IMR-90 (cell line): Measurements from ENCODE around the gene GH1. TPM values are rescaled to one million over a fixed set of nuclear protein-coding genes. Genes with fewer than 3 reads are reported as not detected.

Source experiments
- ATAC-seq: fragments of 200-7000 bp; cut with Tn5 transposase; 2 replicates; pipeline ENCODE4 v1.9.1; 2020; ENCODE audit warnings: low read depth, mild to moderate bottlenecking, moderate library complexity
- BruUV-seq: library from RNA; stranded (reverse); fragments of 400-500 nt; replicated peaks from 2 replicates; lab custom pipeline; 2021; lab: Mats Ljungman, UMichigan
- CTCF ChIA-PET: fragments of 300-600 bp; formaldehyde crosslinking; extraction: SDS; loops from one replicate; lab custom pipeline; 2021; ENCODE audit warnings: antibody characterized with exemption; lab: Yijun Ruan, JAX
- POLR2A ChIA-PET: fragments of 300-600 bp; sonication (Branson Sonifier 250); formaldehyde crosslinking; loops from one replicate; lab custom pipeline; 2022; ENCODE audit warnings: antibody characterized with exemption; ENCODE audit not compliant: unreplicated experiment; lab: Charles Lee
- DNase-seq: peaks from one replicate; pipeline ENCODE4 v3.0.0; 2013
- H2AFZ ChIP-seq: replicated peaks from 2 replicates; pipeline ENCODE3; 2013; ENCODE audit warnings: low read length, mild to moderate bottlenecking; ENCODE audit not compliant: poor library complexity
- H2AK5ac ChIP-seq: 2 replicates; pipeline ENCODE4 v1.6.1; 2013; ENCODE audit warnings: low read depth, low read length, inconsistent platforms
- H2AK9ac ChIP-seq: replicated peaks from 2 replicates; pipeline ENCODE3; 2013; ENCODE audit warnings: mild to moderate bottlenecking, low read depth, low read length, moderate library complexity; ENCODE audit not compliant: poor library complexity
- H2BK120ac ChIP-seq: 2 replicates; pipeline ENCODE4 v1.6.1; 2013; ENCODE audit warnings: low read depth, low read length, inconsistent platforms
- H2BK15ac ChIP-seq: 3 replicates; pipeline ENCODE4 v1.6.1; 2013; ENCODE audit warnings: low read depth, low read length, inconsistent platforms
- H2BK20ac ChIP-seq: 2 replicates; pipeline ENCODE4 v1.6.1; 2013; ENCODE audit warnings: low read depth, mild to moderate bottlenecking, inconsistent platforms, low read length, moderate library complexity
- H2BK5ac ChIP-seq: 2 replicates; pipeline ENCODE4 v1.6.1; 2013; ENCODE audit warnings: mild to moderate bottlenecking, low read depth, low read length, inconsistent platforms; ENCODE audit not compliant: poor library complexity, severe bottlenecking
- H3K14ac ChIP-seq: replicated peaks from 2 replicates; pipeline ENCODE4 v1.6.1; 2013; ENCODE audit warnings: low read depth, low read length, inconsistent platforms
- H3K18ac ChIP-seq: 2 replicates; pipeline ENCODE4 v1.6.1; 2013; ENCODE audit warnings: low read depth, low read length, control low read depth
- H3K23ac ChIP-seq: 2 replicates; pipeline ENCODE4 v1.6.1; 2013; ENCODE audit warnings: low read depth, low read length, inconsistent platforms
- H3K27ac ChIP-seq: 2 replicates; pipeline ENCODE4 v1.5.1; 2013; ENCODE audit warnings: mild to moderate bottlenecking, control low read depth, low read length; ENCODE audit not compliant: insufficient read depth
- H3K27me3 ChIP-seq: 2 replicates; pipeline ENCODE4 v1.6.1; 2013; ENCODE audit warnings: low read length; ENCODE audit not compliant: control insufficient read depth, insufficient read depth
- H3K36me3 ChIP-seq: 2 replicates; pipeline ENCODE4 v1.6.1; 2013; ENCODE audit warnings: low read length, mixed read lengths; ENCODE audit not compliant: control insufficient read depth, insufficient read depth
- H3K4ac ChIP-seq: 2 replicates; pipeline ENCODE4 v1.6.1; 2013; ENCODE audit warnings: low read depth, low read length, inconsistent platforms
- H3K4me1 ChIP-seq: 2 replicates; pipeline ENCODE4 v1.6.1; 2013; ENCODE audit warnings: low read length, mixed read lengths; ENCODE audit not compliant: control insufficient read depth, insufficient read depth
- H3K4me2 ChIP-seq: 2 replicates; pipeline ENCODE4 v1.6.1; 2013; ENCODE audit warnings: low read depth, mild to moderate bottlenecking, control low read depth, low read length, moderate library complexity
- H3K4me3 ChIP-seq: 2 replicates; pipeline ENCODE4 v1.5.1; 2013; ENCODE audit warnings: low read depth, mild to moderate bottlenecking, control low read depth, low read length, moderate library complexity; ENCODE audit not compliant: insufficient read depth
- H3K56ac ChIP-seq: 2 replicates; pipeline ENCODE4 v1.6.1; 2013; ENCODE audit warnings: low read length, inconsistent platforms; ENCODE audit not compliant: insufficient read depth; ENCODE audit errors: extremely low read depth
- H3K79me1 ChIP-seq, 2 experiments: 2 replicates each; pipeline ENCODE4 v1.6.1; 2013; ENCODE audit warnings: low read length in 2 of 2, inconsistent platforms in 1 of 2, low read depth in 1 of 2
- H3K9ac ChIP-seq: 2 replicates; pipeline ENCODE4 v1.6.1; 2013; ENCODE audit warnings: low read depth, low read length, control low read depth
- H3K9me1 ChIP-seq: 2 replicates; pipeline ENCODE4 v1.6.1; 2013; ENCODE audit warnings: low read length, inconsistent platforms; ENCODE audit not compliant: insufficient read depth
- H3K9me3 ChIP-seq: 2 replicates; pipeline ENCODE4 v1.6.1; 2013; ENCODE audit warnings: low read length; ENCODE audit not compliant: control insufficient read depth, insufficient read depth
- H4K20me1 ChIP-seq: 2 replicates; pipeline ENCODE4 v1.6.1; 2013; ENCODE audit warnings: low read length, inconsistent platforms; ENCODE audit not compliant: insufficient read depth
- H4K5ac ChIP-seq: 2 replicates; pipeline ENCODE4 v1.6.1; 2013; ENCODE audit warnings: mild to moderate bottlenecking, low read depth, low read length, control low read depth
- H4K8ac ChIP-seq, 2 experiments: 2 replicates each; pipeline ENCODE4 v1.6.1; 2013; ENCODE audit warnings: low read depth in 2 of 2, low read length in 2 of 2, control low read depth in 1 of 2, inconsistent platforms in 1 of 2
- H4K91ac ChIP-seq: 2 replicates; pipeline ENCODE4 v1.6.1; 2013; ENCODE audit warnings: low read depth, low read length, inconsistent platforms; ENCODE audit not compliant: insufficient read depth
- CEBPB ChIP-seq: IDR thresholded peaks from 2 replicates; pipeline ENCODE4 v1.6.1; 2012; ENCODE audit warnings: low read depth, low read length, improper control_type of control experiment
- MAZ ChIP-seq: IDR thresholded peaks from 2 replicates; pipeline ENCODE4 v1.6.1; 2012; ENCODE audit warnings: low read depth, mild to moderate bottlenecking, low read length, improper control_type of control experiment, moderate library complexity, borderline replicate concordance
- NFE2L2 ChIP-seq: fragments of 150-350 bp; IDR thresholded peaks from 2 replicates; pipeline ENCODE4 v1.6.1; 2016; ENCODE audit warnings: low read depth, mild to moderate bottlenecking, low read length
- POLR2A ChIP-seq: IDR thresholded peaks from 2 replicates; pipeline ENCODE4 v1.6.1; 2012; ENCODE audit warnings: mild to moderate bottlenecking, low read depth, low read length
- RCOR1 ChIP-seq: IDR thresholded peaks from 2 replicates; pipeline ENCODE4 v1.6.1; 2012; ENCODE audit warnings: mild to moderate bottlenecking, low read length, improper control_type of control experiment; ENCODE audit not compliant: insufficient replicate concordance
- SMC3 ChIP-seq: fragments of 150-350 bp; IDR thresholded peaks from 2 replicates; pipeline ENCODE4 v1.6.1; 2016; ENCODE audit warnings: low read depth, mild to moderate bottlenecking, antibody characterized with exemption, low read length, moderate library complexity
- WGBS, 2 experiments: methylation state at CpG; one replicate each; pipeline versions ENCODE4 v1.1.5 to v1.1.7; 2013; ENCODE audit warnings: missing lambda C conversion rate in 2 of 2; ENCODE audit not compliant: insufficient read length in 1 of 2; ENCODE audit errors: extremely low coverage in 2 of 2; 5-methylcytosine and 5-hydroxymethylcytosine counted together
- dilution Hi-C: fragments of 300-500 bp; cut with HindIII; formaldehyde crosslinking; loops from one replicate; pipeline ENCODE4 v1.14.3; 2018; ENCODE audit warnings: low sequenced_read_pairs; ENCODE audit not compliant: unreplicated experiment
- in situ Hi-C: fragments of 300-500 bp; cut with MboI; formaldehyde crosslinking; loops from 3 replicates; pipeline ENCODE4 v1.14.3; 2019; ENCODE audit warnings: low sequenced_read_pairs, inconsistent platforms, mixed read lengths
- intact Hi-C: fragments of 100-400 bp; cut with micrococcal nuclease; formaldehyde crosslinking; loops from 2 replicates; pipeline ENCODE4 v1.10.0; 2022
- polyA plus RNA-seq, 3 experiments: library from polyadenylated mRNA; depleted of rRNA; stranded (reverse); fragments of >200 nt; gene quantifications; 2 replicates each; pipeline ENCODE4 v1.2.3, GENCODE V29; 2012; ENCODE audit warnings: low replicate concordance in 1 of 3
- total RNA-seq: library from RNA; depleted of rRNA; stranded (reverse); fragments of >200 nt; gene quantifications from 2 replicates; pipeline ENCODE4 v1.2.3, GENCODE V29; 2012

The GH1 gene
- total and polyA plus RNA-seq, 2 of the 4 experiments (the other 2 are of a cell fraction): not detected

- H2AK5ac ChIP-seq: no peak overlapping the region
- H3K14ac ChIP-seq: no peak overlapping the region
- no peaks in the 10 kb centered on the region for H3K79me1 ChIP-seq
- H3K4me1 ChIP-seq: no peaks in the 10 kb centered on the region
- H4K20me1 ChIP-seq: no peaks in the 10 kb centered on the region
- H2AK9ac ChIP-seq: no peak overlapping the region
- no peak overlapping the region for H4K8ac ChIP-seq
- no peak overlapping the region for H3K4ac ChIP-seq
- H3K9me3 ChIP-seq: no peaks in the 10 kb centered on the region; the same call in 1 of the 2 replicates
- TF ChIP-seq POLR2A (no peak), MAZ (no peak), SMC3 (no peak), NFE2L2 (no peak), CEBPB (no peak), RCOR1 (no peak)
- H3K18ac ChIP-seq: no peak overlapping the region
- dilution Hi-C loops: no loop called here
- peaks cover 14% of the 10 kb centered on the region for H3K27me3 ChIP-seq
- no peak overlapping the region for H3K4me3 ChIP-seq
- H2BK15ac ChIP-seq: no peak overlapping the region
- H3K36me3 ChIP-seq: no peaks in the 10 kb centered on the region
- DNase-seq (no peak), ATAC-seq (no peak)
- no TSS peak for BruUV-seq
- no peak overlapping the region for H3K56ac ChIP-seq
- no peak overlapping the region for H4K91ac ChIP-seq
- no peak overlapping the region for H2BK120ac ChIP-seq
- intact Hi-C loops: no loop called here
- no peaks in the 10 kb centered on the region for H3K9me1 ChIP-seq
- 90% methylated on average over 2 of the region's 14 CpGs; no CpG with 5 or more reads in 1 of the 2 experiments for WGBS, 2 experiments
- no peak overlapping the region for H3K23ac ChIP-seq
- H3K27ac ChIP-seq: no peak overlapping the region
- ChIA-PET POLR2A (no interaction called here), CTCF (no interaction called here)
- H4K5ac ChIP-seq: no peak overlapping the region
- H3K4me2 ChIP-seq: no peak overlapping the region
- H3K9ac ChIP-seq: no peak overlapping the region
- no peak overlapping the region for H2AFZ ChIP-seq
- no peak overlapping the region for H2BK5ac ChIP-seq
- H2BK20ac ChIP-seq: no peak overlapping the region
- in situ Hi-C loops: no loop called here
Observed at GRCh38 chr17:63940584-63940983, 21.9 kb upstream of the GH1 start.
